Large intestine (tissue), 3 donors: Measurements from ENCODE around the gene CRYBG2. TPM values are rescaled to one million over a fixed set of nuclear protein-coding genes. Genes with fewer than 3 reads are reported as not detected.

ENCODE experiments used
- DNase-seq, 2 donors: peaks; one replicate each; pipeline versions ENCODE4 v3.0.0 to v3.0.0-alpha.2; 2013
- H3K27ac ChIP-seq: one replicate; pipeline ENCODE4 v1.5.1; 2013; ENCODE audit warnings: low read length
- H3K27me3 ChIP-seq: 2 replicates; pipeline ENCODE4 v1.6.1; 2013; ENCODE audit warnings: low read length; ENCODE audit not compliant: control insufficient read depth, insufficient read depth
- H3K36me3 ChIP-seq: 2 replicates; pipeline ENCODE4 v1.6.1; 2013; ENCODE audit warnings: low read length; ENCODE audit not compliant: control insufficient read depth, insufficient read depth
- H3K4me1 ChIP-seq: one replicate; pipeline ENCODE4 v1.6.1; 2013; ENCODE audit warnings: low read length; ENCODE audit not compliant: control insufficient read depth, insufficient read depth
- H3K4me3 ChIP-seq: one replicate; pipeline ENCODE4 v1.5.1; 2013; ENCODE audit warnings: low read length
- H3K9me3 ChIP-seq: one replicate; pipeline ENCODE4 v1.6.1; 2013; ENCODE audit warnings: mild to moderate bottlenecking, low read depth, low read length, moderate library complexity; ENCODE audit not compliant: control insufficient read depth
- WGBS: methylation state at CpG from one replicate; pipeline ENCODE4 v1.1.5; 2013; ENCODE audit warnings: low lambda C conversion rate; ENCODE audit not compliant: insufficient coverage; 5-methylcytosine and 5-hydroxymethylcytosine counted together
- polyA plus RNA-seq: library from polyadenylated mRNA; unstranded; fragments of 120-200 nt; gene quantifications from one replicate; pipeline ENCODE4 v1.2.1, GENCODE V29; 2013

CRYBG2 gene
- polyA plus RNA-seq, 1 donor = 3.9 TPM

DNA sequence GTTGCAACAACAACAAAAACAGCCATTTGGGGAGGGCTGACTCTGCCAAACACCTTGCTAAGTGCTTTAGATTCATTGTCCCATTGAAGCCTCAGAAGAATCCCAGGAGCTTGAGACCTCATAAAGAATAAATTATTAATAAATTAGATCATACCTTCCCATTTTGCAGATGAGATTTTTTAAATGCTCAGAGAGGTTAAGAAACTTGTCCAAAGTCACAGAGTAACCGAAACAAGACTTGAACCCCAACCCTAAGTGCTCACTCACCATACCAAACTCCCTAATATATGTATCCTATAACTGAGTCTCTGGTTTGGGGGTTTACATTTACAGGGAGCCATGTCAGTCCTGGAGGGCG lies 3.6 kb downstream of the CRYBG2 start:
- no peaks in the 10 kb centered on the region for H3K36me3 ChIP-seq
- H3K4me3 ChIP-seq = no peak overlapping the region
- peak overlapping the region; percentile 99 for H3K27ac ChIP-seq
- peaks cover 50% of the 10 kb centered on the region for H3K4me1 ChIP-seq
- H3K9me3 ChIP-seq = no peaks in the 10 kb centered on the region
- 100% methylated on average over 1 of the region's 2 CpGs for WGBS
- H3K27me3 ChIP-seq = no peaks in the 10 kb centered on the region
- DNase-seq = no peak

DNA sequence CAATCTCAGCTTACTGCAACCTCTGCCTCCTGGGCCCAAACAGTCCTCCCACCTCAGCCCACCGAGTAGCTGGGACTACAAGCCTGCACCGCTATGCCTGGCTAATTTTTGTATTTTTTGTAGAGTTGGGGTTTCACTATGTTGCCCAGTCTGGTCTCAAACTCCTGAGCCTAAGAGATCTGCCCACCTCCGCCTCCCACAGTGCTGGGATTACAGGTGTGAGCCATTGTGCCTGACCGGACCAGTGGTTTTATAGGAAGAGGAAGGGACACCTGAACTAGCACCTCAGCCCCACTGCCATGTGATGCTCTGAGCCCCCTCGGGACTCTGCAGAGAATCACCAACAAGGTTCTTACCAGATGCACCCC lies 4.1 kb downstream of the CRYBG2 start:
- no peak for DNase-seq
- Histone ChIP-seq H3K4me3 (no peak overlapping the region), H3K27ac (peak overlapping the region; percentile 99), H3K4me1 (peaks cover 45% of the 10 kb centered on the region), H3K27me3 (no peaks in the 10 kb centered on the region), H3K36me3 (no peaks in the 10 kb centered on the region), H3K9me3 (no peaks in the 10 kb centered on the region)
- WGBS = no CpG with 5 or more reads among the region's 5 CpGs

DNA sequence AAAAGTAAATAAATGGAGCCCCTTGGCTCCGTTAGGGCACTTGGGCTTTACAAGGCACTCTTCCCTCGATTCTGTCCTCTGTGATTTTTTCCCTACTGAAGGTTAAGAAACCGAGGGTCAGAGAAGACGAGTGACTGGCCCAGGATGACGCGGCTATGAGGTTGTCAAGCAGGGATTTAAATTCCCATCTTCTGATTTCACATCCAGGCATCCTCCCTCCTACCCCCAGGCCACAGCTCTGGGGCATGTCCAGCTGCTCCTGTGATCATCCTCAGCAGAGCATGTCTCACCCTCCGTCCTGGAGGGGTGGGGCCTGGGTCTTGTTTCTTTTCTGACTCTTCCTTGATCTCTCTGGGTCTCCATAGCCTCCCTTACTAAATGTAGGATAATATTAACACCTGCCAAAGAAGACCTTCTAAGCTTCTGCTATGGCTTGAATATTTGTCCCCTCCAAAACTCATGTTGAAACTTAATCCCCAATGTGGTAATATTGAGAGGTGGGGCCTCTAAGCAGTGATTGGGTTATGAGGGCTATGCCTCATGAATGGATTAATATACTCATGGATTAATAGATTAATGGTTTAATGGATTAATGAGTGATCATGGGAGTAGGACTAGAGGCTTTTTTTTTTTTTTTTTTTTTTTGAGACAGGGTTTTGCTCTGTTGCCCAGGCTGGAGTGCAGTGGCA lies 4.6 kb downstream of the CRYBG2 start:
- Histone ChIP-seq H3K9me3 (no peaks in the 10 kb centered on the region), H3K27me3 (no peaks in the 10 kb centered on the region), H3K4me1 (peaks cover 40% of the 10 kb centered on the region), H3K27ac (no peak overlapping the region), H3K4me3 (no peak overlapping the region), H3K36me3 (no peaks in the 10 kb centered on the region)
- WGBS = no CpG with 5 or more reads among the region's 7 CpGs
- no peak for DNase-seq

DNA sequence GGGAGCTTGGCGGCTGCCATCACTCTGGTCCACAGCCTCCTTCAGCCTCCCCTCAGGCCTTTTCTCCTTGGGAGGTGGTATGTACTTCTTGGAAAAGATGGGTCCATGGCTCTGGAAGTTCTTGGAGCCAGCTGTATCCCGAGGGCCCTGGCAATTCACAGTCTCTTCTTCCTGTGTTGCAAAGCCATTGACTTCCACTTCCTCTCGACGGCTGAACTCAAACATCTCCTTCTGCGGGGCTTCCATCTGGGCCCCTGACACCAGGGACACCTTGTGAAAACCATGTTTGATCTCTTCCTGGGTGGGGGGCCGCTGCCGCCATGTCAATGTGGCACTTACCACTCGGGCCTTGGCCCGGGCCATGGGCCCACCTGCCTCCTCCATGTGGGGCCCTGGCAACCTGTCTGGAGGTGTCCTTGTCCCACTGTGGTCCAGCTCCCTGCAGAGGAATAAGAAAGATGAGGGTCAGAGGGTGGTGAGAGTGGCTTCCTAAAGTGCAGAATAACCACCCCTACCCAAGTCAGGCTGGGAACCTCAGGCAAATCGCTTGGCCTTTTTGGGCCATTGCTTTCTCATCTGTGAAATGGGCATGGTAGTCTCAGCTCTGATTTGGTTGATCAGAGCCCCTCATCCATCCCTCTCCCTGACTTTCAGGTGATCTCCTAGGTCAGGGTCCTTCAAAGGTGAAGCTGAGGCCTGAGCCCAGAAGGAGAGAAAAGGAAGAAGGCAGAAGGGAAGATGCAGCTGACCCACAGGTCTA lies 7.5 kb downstream of the CRYBG2 start:
- Histone ChIP-seq H3K4me3 (no peak overlapping the region), H3K36me3 (no peaks in the 10 kb centered on the region), H3K9me3 (no peaks in the 10 kb centered on the region), H3K27ac (no peak overlapping the region), H3K27me3 (no peaks in the 10 kb centered on the region), H3K4me1 (peaks cover 15% of the 10 kb centered on the region)
- no CpG with 5 or more reads among the region's 10 CpGs for WGBS
- DNase-seq = no peak

DNA sequence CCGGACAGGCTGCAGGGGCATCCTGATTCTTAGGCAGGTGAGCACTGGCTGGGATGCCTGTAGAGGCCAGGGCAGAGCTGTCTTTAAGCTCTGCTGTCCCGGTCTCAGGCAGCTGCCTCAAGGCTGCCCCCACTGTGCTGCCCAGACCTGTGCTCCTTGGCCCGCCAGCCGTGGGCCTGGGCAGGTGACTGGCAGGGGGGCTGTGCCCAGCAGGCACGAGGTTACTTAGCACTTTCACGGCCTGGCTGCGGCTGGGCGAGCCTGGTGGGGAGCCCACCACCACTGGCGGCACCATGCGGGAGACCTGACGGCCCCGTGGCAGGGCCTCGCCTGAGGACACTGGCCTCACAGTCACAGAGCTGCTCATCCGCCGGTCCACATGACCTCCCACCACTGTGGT lies 8.2 kb downstream of the CRYBG2 start:
- Histone ChIP-seq H3K4me1 (peaks cover 9% of the 10 kb centered on the region), H3K36me3 (no peaks in the 10 kb centered on the region), H3K9me3 (no peaks in the 10 kb centered on the region), H3K27ac (no peak overlapping the region), H3K27me3 (no peaks in the 10 kb centered on the region), H3K4me3 (no peak overlapping the region)
- no peak for DNase-seq
- no CpG with 5 or more reads among the region's 15 CpGs for WGBS

DNA sequence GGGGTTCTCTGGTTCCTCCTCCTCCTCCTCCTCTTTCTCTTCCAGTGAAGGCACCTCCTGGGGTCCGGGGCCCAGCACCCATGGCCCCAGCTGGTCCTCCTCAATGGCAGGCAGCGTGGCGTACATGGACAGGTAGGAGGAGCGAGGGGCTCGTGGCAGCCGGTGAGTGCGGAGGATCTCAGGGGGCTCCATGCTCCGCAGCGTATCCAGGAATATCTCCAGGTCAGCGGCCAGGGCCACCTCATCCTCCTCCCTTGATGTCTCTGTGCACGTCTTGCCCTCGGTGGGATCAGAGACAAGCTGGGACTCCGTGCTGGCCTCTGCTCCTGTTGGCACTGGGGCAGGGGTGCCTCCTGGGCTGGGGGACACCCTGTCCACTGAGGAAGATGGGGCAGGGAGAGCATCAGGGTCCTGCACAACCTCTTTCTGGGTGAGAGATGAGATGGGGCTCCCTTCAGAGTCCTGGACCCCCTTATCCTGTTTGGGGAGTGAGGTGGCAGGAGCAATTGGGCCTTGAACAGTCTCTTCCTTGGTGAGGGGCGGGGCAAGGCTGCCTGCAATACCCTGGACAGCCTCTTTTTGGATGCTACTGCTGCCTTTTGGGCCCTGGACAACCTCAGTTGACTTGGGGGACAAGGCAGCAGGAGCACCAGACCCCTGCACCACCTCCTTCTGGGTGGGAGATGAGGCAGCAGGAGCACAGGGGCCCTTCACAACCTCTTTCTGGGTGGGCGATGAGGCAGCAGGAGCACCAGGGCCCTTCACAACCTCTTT lies 9.6 kb downstream of the CRYBG2 start:
- Histone ChIP-seq H3K36me3 (no peaks in the 10 kb centered on the region), H3K27ac (no peak overlapping the region)
- WGBS = no CpG with 5 or more reads among the region's 15 CpGs

DNA sequence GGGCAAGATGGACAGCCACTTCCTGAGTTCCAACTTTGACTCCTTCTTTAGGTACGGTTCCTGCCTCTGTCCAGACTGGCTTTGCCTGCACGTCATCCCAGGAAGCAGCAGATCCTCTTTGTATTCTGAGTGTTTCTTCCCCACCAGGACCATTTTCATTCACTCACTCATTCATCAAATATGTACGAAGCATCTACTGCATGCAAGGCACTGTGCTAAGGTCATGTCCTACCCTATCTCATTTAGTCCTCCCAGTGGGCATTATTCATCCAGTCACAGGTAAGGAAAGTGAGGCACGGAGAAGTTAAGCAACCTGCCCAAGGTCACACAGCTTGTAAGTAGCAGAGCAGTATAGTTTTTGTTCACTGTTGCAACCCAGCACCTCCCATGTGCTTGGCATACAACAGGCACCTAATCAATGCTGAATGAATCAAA lies 13.9 kb downstream of the CRYBG2 start:
- WGBS = 60% methylated on average over 1 of the region's 4 CpGs
- no peak overlapping the region for H3K27ac ChIP-seq

More for the DNA sequence above, 9.6 kb downstream of the CRYBG2 start:
- Histone ChIP-seq H3K4me1 (no peaks in the 10 kb centered on the region), H3K27me3 (no peaks in the 10 kb centered on the region), H3K4me3 (no peak overlapping the region), H3K9me3 (no peaks in the 10 kb centered on the region)
- no peak for DNase-seq

DNA sequence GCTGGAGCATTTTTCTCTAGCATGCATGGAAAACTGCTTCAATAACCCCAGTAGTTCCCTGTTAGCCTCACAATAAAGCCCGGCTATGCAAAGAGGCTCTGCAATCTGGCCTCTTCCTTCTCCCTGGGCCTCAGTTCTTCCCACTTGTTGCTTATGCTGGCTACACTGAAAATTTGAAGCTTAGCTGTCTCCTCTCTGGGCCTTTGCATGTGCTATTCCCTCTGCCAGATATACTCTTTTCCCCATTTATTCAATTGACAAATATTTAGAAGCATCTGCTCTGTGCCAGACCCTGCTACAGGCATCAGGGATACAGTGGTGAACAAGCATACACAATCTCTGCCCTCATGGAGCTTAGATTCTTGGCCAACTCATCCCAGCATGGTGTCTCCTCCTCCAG lies 15.3 kb downstream of the CRYBG2 start:
- Histone ChIP-seq H3K4me1 (peaks cover 5% of the 10 kb centered on the region), H3K36me3 (no peaks in the 10 kb centered on the region), H3K9me3 (no peaks in the 10 kb centered on the region), H3K27ac (no peak overlapping the region), H3K27me3 (peaks cover 7% of the 10 kb centered on the region), H3K4me3 (no peak overlapping the region)
- DNase-seq = no peak
- no CpG with 5 or more reads among the region's 1 CpG for WGBS

More for the DNA sequence above, 13.9 kb downstream of the CRYBG2 start:
- Histone ChIP-seq H3K4me3 (no peak overlapping the region), H3K36me3 (no peaks in the 10 kb centered on the region), H3K4me1 (peaks cover 5% of the 10 kb centered on the region), H3K27me3 (peaks cover 5% of the 10 kb centered on the region), H3K9me3 (no peaks in the 10 kb centered on the region)
- no peak for DNase-seq

DNA sequence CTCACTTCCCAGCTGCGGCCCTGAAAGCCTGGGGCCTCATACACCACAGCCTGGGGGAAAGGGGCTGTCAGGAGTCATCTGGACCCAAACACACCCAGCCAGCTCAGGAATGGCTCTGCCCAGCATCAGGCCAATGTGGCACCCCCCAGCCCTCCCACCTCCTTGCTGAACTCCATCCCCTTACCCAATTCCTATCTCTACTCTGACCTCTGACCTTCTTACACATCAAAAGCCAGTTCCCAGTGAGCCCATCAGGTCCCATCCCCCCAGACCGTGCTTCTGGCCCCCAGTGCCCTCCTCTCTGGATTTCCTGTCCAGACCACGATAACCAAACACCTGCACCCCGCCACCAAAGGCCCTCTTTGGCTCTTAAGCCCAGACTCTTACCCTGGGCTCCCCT lies 16.3 kb downstream of the CRYBG2 start:
- Histone ChIP-seq H3K4me3 (no peak overlapping the region), H3K9me3 (no peaks in the 10 kb centered on the region), H3K27me3 (peaks cover 7% of the 10 kb centered on the region), H3K4me1 (peaks cover 5% of the 10 kb centered on the region), H3K36me3 (no peaks in the 10 kb centered on the region), H3K27ac (no peak overlapping the region)
- WGBS = no CpG with 5 or more reads among the region's 4 CpGs
- no peak for DNase-seq

DNA sequence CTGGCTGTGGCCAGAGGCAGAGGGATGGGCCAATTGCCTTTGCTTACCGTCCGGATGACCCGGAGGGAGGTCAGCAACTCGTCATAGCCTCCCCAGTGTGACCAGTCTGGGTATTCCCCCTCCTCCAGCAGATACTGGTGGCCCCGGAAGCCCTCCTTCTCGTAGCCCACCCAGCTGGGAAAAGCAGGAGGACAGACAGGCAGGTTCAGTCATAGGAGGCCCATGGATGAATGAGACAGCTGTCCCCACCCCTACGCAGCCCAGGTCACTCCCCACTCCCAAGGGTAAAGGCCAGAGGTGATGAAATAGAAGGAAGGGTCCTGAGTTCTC lies 16.8 kb downstream of the CRYBG2 start:
- no peak for DNase-seq
- H3K27ac ChIP-seq = no peak overlapping the region
- no peaks in the 10 kb centered on the region for H3K9me3 ChIP-seq
- no peaks in the 10 kb centered on the region for H3K36me3 ChIP-seq
- peaks cover 7% of the 10 kb centered on the region for H3K27me3 ChIP-seq
- no peak overlapping the region for H3K4me3 ChIP-seq
- WGBS = no CpG with 5 or more reads among the region's 7 CpGs
- H3K4me1 ChIP-seq = peaks cover 5% of the 10 kb centered on the region
